Esophagus muscularis mucosa (tissue), 4 donors: ENCODE measurements around the gene SLX4IP. TPM values are rescaled to one million over a fixed set of nuclear protein-coding genes. Genes with fewer than 3 reads are reported as not detected.

Source experiments
- DNase-seq: peaks from one replicate; pipeline ENCODE4 v3.0.0-alpha.2; 2017; ENCODE audit errors: extremely low spot score
- H3K27ac ChIP-seq, 4 donors: fragments of 200-600 bp; sonication (generic); replicated peaks in 1 of 4; 1 replicate in 3 of 4; 2 replicates in 1 of 4; pipeline ENCODE4 v1.5.1; 2016 to 2019; ENCODE audit warnings: mild to moderate bottlenecking in 1 of 4
- H3K27me3 ChIP-seq, 4 donors: fragments of 200-600 bp; sonication (generic); one replicate each; pipeline versions ENCODE4 v1.5.1 to v1.6.0; 2016 to 2019
- H3K36me3 ChIP-seq, 4 donors: fragments of 200-600 bp; sonication (generic); one replicate each; pipeline ENCODE4 v1.5.1; 2016 to 2019
- H3K4me1 ChIP-seq, 4 donors: fragments of 200-600 bp; sonication (generic); one replicate each; pipeline ENCODE4 v1.5.1; 2016 to 2019
- H3K4me3 ChIP-seq, 4 donors: fragments of 200-600 bp; sonication (generic); 1 replicate in 2 of 4; 2 replicates in 2 of 4; pipeline ENCODE4 v1.5.1; 2016 to 2019; ENCODE audit warnings: mild to moderate bottlenecking in 4 of 4, moderate library complexity in 1 of 4
- H3K9me3 ChIP-seq, 4 donors: fragments of 200-600 bp; sonication (generic); 1 replicate in 3 of 4; 2 replicates in 1 of 4; pipeline ENCODE4 v1.5.1; 2016 to 2019
- CTCF ChIP-seq, 3 experiments: fragments of 200-600 bp in 2 of 3; fragments of 450-650 bp in 1 of 3; sonication (generic) in 2 of 3; IDR thresholded peaks; one replicate each; pipeline ENCODE4 v1.5.1; 2017 to 2019; ENCODE audit warnings: antibody characterized with exemption in 3 of 3, mild to moderate bottlenecking in 2 of 3, moderate library complexity in 1 of 3
- EP300 ChIP-seq: sonication (generic); formaldehyde crosslinking; IDR thresholded peaks from one replicate; pipeline ENCODE4 v1.6.1; 2017; ENCODE audit warnings: antibody characterized with exemption
- POLR2A ChIP-seq: fragments of 450-650 bp; IDR thresholded peaks from one replicate; pipeline ENCODE4 v1.6.1; 2017; ENCODE audit warnings: antibody characterized with exemption, moderate library complexity, mild to moderate bottlenecking, low read depth
- POLR2AphosphoS5 ChIP-seq, 2 donors: sonication (generic); formaldehyde crosslinking; IDR thresholded peaks; one replicate each; pipeline ENCODE4 v1.6.1; 2017; ENCODE audit warnings: antibody characterized with exemption in 2 of 2
- WGBS: methylation state at CpG from one replicate; pipeline ENCODE4 v1.1.5; 2018; 5-methylcytosine and 5-hydroxymethylcytosine counted together
- intact Hi-C: fragments of 100-400 bp; cut with DNase I; formaldehyde crosslinking; loops from one replicate; pipeline ENCODE4 v1.15.1; 2023
- total RNA-seq, 4 donors: library from RNA; depleted of rRNA; stranded (reverse); fragments of >200 nt; gene quantifications; one replicate each; pipeline versions ENCODE4 v1.1.0 to v1.2.1, GENCODE V29; 2016

The SLX4IP gene
- total RNA-seq, 4 donors from 2014 or later = 1.2 to 2.1 (median 1.5) TPM

DNA sequence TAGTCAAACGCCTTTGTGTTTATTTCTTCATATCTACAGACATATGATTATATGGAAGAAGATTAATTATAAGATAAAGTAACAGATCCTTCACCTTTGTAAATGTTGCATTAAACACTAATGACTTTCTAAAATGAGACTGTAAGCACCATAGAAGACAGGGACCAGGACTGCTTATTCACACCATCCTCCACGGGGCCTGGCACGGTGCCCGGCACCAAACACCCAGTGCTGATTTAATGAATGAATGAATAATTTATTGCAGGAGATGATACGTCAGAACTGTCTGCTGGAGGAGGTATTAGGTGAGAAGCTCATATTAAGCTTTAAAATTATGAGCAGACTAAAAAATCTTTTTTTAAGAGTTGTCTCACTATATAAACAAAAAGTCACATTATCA lies 88.3 kb downstream of the SLX4IP start:
- Histone ChIP-seq H3K36me3 (no peaks in the 10 kb centered on the region), H3K27ac (peak overlapping the region; percentile 44 to 60 (median 54)), H3K9me3 (no peaks in the 10 kb centered on the region), H3K4me3 (no peak overlapping the region), H3K27me3 (no peaks in the 10 kb centered on the region), H3K4me1 (peaks cover 0 to 30% (median 26%) of the 10 kb centered on the region in 4 donors)
- intact Hi-C loops = no loop called here
- WGBS = 41% methylated on average over 5 of the region's 5 CpGs
- no peak for DNase-seq
- TF ChIP-seq EP300 (no peak), CTCF (IDR thresholded peaks at IDR 0.05) (no peak), POLR2A (no peak), POLR2AphosphoS5 (IDR thresholded peaks at IDR 0.05) (no peak)

- TF ChIP-seq POLR2A (no peak), POLR2AphosphoS5 (IDR thresholded peaks at IDR 0.05) (peak; percentile 28 to 70), CTCF (IDR thresholded peaks at IDR 0.05) (no peak)
- intact Hi-C loops = no loop called here
- Histone ChIP-seq H3K4me1 (peaks cover 0 to 30% (median 26%) of the 10 kb centered on the region in 4 donors), H3K9me3 (no peaks in the 10 kb centered on the region), H3K36me3 (no peaks in the 10 kb centered on the region), H3K4me3 (no peak overlapping the region), H3K27ac (peak overlapping the region; percentile 44 to 60 (median 54)), H3K27me3 (no peaks in the 10 kb centered on the region)
- 42% methylated on average over 10 of the region's 10 CpGs for WGBS
- peak; percentile 93 for DNase-seq
These were observed 89.0 kb downstream of the SLX4IP start for GRCh38 chr20:10524034-10524476.

GRCh38 chr20:10524643-10525042 lies 89.5 kb downstream of the SLX4IP start:
- 87% methylated on average over 4 of the region's 4 CpGs for WGBS

DNA sequence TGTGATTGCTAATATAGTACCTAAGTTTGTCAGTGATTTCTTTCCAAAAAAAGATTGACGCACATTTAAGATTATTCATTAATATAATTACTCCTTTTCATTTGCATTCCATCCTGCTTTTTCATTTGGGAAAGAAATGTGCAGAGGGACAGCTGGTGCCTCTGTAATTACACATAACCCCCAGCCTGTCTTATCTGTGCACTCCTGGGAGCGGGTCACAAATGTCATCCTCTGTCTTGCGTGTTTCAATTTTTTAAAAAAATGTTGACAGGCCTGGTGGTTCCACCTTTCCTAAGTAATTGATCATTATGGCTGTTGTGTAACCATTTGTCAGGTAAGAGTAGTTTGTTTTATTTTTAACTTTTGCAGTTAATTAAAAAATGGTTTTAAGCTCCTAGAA lies 92.7 kb downstream of the SLX4IP start:
- Histone ChIP-seq H3K9me3 (no peaks in the 10 kb centered on the region), H3K36me3 (no peaks in the 10 kb centered on the region), H3K4me3 (no peak overlapping the region), H3K27me3 (no peaks in the 10 kb centered on the region), H3K4me1 (peaks cover 0 to 19% (median 15%) of the 10 kb centered on the region in 4 donors), H3K27ac (no peak overlapping the region)
- TF ChIP-seq POLR2A (no peak), CTCF (IDR thresholded peaks at IDR 0.05) (no peak), EP300 (no peak), POLR2AphosphoS5 (IDR thresholded peaks at IDR 0.05) (no peak)
- DNase-seq = no peak
- intact Hi-C loops = no loop called here
- WGBS = 94% methylated on average over 3 of the region's 3 CpGs

More at GRCh38 chr20:10524643-10525042, 89.5 kb downstream of the SLX4IP start:
- peaks cover 0 to 30% (median 26%) of the 10 kb centered on the region in 4 donors for H3K4me1 ChIP-seq
- H3K27ac ChIP-seq = peak overlapping the region in 3 of 4 donors; percentile 44 to 56 (median 53)
- H3K27me3 ChIP-seq = no peaks in the 10 kb centered on the region
- no peaks in the 10 kb centered on the region for H3K9me3 ChIP-seq
- TF ChIP-seq CTCF (IDR thresholded peaks at IDR 0.05) = no peak
- TF ChIP-seq POLR2A = no peak
- intact Hi-C loops = no loop called here
- no peak for DNase-seq
- no peak overlapping the region for H3K4me3 ChIP-seq
- no peaks in the 10 kb centered on the region for H3K36me3 ChIP-seq

GRCh38 chr20:10530883-10531282 lies 95.8 kb downstream of the SLX4IP start:
- no peak overlapping the region for H3K4me3 ChIP-seq
- no peaks in the 10 kb centered on the region for H3K27me3 ChIP-seq
- DNase-seq = no peak
- TF ChIP-seq POLR2A = no peak
- TF ChIP-seq EP300 = no peak
- no peak for TF ChIP-seq CTCF (IDR thresholded peaks at IDR 0.05)
- TF ChIP-seq POLR2AphosphoS5 (IDR thresholded peaks at IDR 0.05) = no peak
- WGBS = 92% methylated on average over 2 of the region's 2 CpGs
- H3K4me1 ChIP-seq = no peaks in the 10 kb centered on the region
- no peaks in the 10 kb centered on the region for H3K36me3 ChIP-seq
- no peak overlapping the region for H3K27ac ChIP-seq
- intact Hi-C loops = no loop called here
- H3K9me3 ChIP-seq = no peaks in the 10 kb centered on the region
